Fibroblast of pulmonary artery (primary cell): ENCODE measurements around the gene SLC31A2.
"Not testable (repeated sequence)": the region's sequence is repeated elsewhere in the genome, so short reads cannot be mapped to it uniquely, and the experiment has no call there.

Experiments
- DNase-seq: peaks from one replicate; pipeline ENCODE4 v3.0.0-alpha.2; 2010; ENCODE audit warnings: low read depth
- H3K4me3 ChIP-seq: replicated peaks from 2 replicates; pipeline ENCODE4 v1.5.1; 2011; ENCODE audit warnings: low read depth, mild to moderate bottlenecking, control low read depth, low read length, moderate library complexity
- TF ChIP-seq, protein P1 (sequence below): IDR thresholded peaks from 2 replicates; pipeline ENCODE4 v1.5.1; 2011; ENCODE audit warnings: mild to moderate bottlenecking, control low read depth, low read length, inconsistent platforms; ENCODE audit errors: missing control alignments

SLC31A2 gene

DNA sequence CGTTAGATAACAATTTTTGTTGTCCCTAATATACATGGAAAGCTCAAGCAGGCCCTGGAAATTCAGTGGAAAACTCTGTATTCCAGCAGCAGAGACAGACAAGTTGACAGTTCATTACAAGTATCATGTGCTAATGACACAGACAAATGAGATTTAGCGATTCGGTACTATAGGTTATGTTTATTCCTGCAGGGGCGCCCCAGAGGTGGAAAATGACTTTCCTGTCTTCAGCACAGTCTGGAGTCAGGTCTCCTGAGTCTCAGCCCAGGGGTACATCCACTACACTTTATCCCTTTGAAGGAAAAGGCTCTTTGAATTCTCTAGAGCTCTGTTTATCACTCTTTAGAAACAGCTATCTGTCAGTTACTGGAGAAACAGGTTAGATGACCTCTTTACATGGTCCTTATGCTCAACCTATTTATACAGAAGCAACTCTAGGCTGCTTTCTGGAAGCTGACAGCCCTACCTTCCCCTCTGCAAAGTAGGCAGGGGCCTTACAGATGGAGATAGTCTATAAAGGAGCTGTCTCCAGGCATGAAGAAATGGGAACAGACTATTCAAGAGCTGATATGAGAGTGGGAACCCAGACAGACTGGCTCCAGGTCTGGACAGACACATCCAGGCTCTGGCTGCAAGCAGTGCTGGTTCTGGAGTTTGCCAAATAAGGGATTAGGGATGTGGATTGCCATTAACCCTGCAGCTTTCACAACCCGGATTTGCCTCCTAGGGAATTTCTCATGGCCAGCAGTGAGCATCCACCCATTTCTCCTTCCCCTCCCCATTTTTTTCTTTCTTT, 7.2 kb upstream of the SLC31A2 start:
- no peak for DNase-seq
- no peak overlapping the region for H3K4me3 ChIP-seq
- TF ChIP-seq, protein P1, sequence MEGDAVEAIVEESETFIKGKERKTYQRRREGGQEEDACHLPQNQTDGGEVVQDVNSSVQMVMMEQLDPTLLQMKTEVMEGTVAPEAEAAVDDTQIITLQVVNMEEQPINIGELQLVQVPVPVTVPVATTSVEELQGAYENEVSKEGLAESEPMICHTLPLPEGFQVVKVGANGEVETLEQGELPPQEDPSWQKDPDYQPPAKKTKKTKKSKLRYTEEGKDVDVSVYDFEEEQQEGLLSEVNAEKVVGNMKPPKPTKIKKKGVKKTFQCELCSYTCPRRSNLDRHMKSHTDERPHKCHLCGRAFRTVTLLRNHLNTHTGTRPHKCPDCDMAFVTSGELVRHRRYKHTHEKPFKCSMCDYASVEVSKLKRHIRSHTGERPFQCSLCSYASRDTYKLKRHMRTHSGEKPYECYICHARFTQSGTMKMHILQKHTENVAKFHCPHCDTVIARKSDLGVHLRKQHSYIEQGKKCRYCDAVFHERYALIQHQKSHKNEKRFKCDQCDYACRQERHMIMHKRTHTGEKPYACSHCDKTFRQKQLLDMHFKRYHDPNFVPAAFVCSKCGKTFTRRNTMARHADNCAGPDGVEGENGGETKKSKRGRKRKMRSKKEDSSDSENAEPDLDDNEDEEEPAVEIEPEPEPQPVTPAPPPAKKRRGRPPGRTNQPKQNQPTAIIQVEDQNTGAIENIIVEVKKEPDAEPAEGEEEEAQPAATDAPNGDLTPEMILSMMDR = no peak

DNA sequence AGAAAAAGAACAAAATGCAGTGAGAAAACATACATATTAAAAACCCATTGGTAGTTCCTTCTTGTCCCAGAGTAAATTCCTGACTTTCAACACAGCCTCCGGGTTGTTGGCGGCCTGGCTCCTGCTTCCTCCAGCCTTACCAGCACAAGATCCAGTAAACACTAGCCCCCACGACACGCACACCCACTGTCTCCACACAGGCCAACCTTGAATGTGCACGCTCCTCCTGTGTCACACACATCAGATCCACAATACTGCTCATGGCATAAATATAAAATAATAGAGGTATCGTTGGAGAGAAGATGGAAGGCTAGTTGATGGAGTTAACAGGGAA, 2.5 kb upstream of the SLC31A2 start:
- H3K4me3 ChIP-seq = no peak overlapping the region
- TF ChIP-seq, protein P1 = no peak
- DNase-seq = no peak

DNA sequence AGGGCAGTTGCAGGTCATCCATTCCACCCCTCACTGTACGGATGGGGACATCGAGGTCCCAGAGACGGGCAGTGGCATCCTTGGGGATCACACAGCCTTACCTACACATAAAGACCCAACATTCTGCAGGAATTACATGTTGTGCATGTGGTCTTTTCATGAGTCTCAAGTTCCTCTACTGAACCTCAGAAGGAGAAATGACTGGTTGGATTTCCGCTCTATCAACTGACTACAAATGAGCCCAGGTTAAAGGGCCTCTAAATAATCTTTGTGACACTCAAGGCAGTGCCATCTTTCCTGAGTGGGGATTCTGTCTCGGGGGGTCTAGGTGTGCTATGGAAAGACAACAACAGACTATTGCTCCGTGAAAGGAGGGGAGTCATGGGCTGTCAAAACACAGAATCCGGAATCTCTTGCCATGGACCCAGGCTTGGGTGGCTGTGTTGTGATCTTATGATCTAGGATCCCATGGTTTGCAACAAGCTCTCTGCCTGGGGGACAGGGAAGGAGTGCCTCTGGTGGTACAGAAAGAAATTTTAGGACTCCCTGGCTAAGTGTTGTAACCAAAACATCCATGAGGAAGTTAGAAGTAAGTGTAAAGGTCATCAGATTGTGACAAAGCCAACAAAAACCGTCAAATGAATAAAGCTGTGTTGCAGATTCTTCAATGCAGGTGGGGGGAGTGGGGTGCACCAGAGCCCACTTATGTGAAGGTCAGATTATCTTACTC, 1.9 kb upstream of the SLC31A2 start:
- TF ChIP-seq, protein P1 = no peak
- no peak overlapping the region for H3K4me3 ChIP-seq
- DNase-seq = no peak

DNA sequence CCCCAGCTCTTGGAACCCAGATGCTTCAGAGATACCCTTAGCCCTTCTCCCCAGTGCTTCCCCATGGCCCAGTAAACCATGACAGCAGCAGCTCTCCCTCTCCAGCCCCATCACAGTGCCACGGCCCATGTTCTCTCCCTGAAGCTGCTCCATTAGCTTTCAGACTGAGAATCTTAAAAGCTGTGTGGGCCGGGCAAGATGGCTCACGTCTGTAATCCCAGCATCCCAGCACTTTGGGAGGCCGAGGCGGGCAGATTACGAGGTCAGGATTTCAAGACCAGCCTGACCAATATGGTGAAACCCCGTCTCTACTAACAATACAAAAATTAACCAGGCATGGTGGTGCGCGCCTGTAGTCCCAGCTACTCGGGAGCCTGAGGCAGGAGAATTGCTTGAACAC, 1.2 kb upstream of the SLC31A2 start:
- not testable (repeated sequence) for DNase-seq, H3K4me3 ChIP-seq

DNA sequence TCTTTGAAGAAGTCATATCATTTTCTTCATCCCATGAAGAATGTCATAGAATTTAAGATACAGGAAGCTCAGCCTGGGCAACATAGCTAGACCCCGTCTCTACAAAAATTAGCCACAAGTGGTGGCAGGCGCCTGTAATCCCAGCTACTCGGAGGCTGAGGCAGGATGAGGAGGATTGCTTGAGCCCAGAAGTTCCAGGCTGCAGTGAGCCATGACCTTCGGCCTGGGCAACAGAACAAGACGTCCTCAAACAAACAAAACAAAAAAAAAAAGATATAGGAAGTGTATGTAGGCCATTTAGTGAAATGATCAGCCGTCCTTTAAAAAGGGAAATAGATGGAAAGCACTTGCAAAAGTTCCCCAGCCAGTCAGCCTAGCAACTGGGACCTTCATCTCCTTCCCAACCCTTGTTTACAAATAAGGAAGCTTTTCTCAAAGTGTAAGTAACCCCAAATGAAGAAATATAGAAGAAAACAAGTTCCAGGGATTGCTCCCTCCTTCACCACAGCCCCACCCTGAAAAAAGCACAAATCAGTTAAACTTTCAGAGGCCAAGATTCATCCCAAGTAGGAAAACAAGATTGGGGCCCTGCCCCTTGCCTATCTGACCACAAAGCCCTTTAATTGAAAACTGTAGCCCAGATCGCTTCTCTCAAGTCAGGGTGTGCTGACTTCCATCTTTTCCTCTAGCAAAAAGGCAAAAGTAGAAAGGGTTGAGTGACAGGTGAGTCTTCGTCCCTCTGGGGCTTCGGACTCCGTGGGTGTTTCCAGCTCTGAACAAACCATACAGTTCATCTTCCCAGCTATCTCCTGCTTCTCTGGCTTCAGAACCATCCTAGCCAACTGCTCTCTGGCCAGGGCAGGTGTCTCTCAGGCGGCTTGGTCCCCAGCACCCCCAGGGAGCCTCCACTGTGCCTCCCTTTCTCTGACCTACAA, 1.2 kb downstream of the SLC31A2 start:
- H3K4me3 ChIP-seq = peak overlapping the region; percentile 92
- DNase-seq = no peak
- TF ChIP-seq, protein P1 = no peak

DNA sequence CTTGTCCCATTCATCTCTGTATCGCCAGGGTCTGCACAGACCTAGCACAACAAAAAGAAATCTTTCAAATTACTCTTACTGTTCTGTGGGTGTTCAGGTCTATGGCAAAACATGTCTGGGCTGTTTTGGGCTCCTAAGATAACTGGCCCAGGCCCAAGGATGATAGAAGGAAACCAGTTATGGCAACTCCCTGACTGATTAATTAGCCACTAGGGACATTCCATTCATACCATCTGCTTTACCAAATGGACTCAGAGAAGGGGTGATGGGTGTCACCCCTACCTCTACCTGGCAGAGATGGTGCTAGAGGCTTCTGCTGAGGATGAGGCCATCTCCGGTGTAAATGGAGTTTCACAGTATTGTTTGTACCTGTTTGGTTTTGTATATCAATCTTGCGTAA, 1.9 kb downstream of the SLC31A2 start:
- no peak overlapping the region for H3K4me3 ChIP-seq
- TF ChIP-seq, protein P1 = no peak
- DNase-seq = no peak

DNA sequence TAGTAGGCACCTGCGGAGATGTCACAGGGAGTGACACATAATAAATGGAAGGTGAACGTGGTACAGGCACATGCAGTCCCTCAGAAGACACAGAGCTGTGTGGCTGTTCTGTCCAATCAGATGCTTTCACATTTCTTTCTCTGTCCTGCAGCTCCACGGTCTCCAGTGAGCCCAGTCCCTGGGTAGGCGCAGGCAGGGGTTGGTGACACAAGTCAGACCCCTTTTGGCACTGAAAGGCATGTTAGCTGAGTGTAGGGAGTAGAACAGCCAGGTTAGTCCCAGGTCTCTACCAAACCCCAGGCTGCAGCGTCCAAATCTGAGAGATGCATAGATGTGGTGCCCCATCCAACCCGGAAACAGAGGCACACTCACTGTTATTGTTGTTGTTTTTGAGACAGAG, 2.8 kb downstream of the SLC31A2 start:
- H3K4me3 ChIP-seq = no peak overlapping the region
- no peak for DNase-seq
- TF ChIP-seq, protein P1 = no peak
